Lower leg skin (tissue), 3 donors: ENCODE data around the gene ABCA1.
"Not testable (repeated sequence)": the region's sequence is repeated elsewhere in the genome, so short reads cannot be mapped to it uniquely, and the experiment has no call there.

Experiments used
- POLR2A ChIP-seq, 2 donors: fragments of 450-650 bp; IDR thresholded peaks; one replicate each; pipeline ENCODE4 v1.6.1; 2016 to 2017; ENCODE audit warnings: antibody characterized with exemption in 2 of 2, mild to moderate bottlenecking in 1 of 2, moderate library complexity in 1 of 2
- TF ChIP-seq, protein P1 (sequence below), 3 donors: fragments of 450-650 bp; IDR thresholded peaks; one replicate each; pipeline ENCODE4 v1.5.1; 2016; ENCODE audit warnings: antibody characterized with exemption in 3 of 3, mild to moderate bottlenecking in 3 of 3, moderate library complexity in 2 of 3

GRCh38 chr9:104935501-104935810 lies 7.5 kb upstream of the ABCA1 start:
- TF ChIP-seq, protein P1, sequence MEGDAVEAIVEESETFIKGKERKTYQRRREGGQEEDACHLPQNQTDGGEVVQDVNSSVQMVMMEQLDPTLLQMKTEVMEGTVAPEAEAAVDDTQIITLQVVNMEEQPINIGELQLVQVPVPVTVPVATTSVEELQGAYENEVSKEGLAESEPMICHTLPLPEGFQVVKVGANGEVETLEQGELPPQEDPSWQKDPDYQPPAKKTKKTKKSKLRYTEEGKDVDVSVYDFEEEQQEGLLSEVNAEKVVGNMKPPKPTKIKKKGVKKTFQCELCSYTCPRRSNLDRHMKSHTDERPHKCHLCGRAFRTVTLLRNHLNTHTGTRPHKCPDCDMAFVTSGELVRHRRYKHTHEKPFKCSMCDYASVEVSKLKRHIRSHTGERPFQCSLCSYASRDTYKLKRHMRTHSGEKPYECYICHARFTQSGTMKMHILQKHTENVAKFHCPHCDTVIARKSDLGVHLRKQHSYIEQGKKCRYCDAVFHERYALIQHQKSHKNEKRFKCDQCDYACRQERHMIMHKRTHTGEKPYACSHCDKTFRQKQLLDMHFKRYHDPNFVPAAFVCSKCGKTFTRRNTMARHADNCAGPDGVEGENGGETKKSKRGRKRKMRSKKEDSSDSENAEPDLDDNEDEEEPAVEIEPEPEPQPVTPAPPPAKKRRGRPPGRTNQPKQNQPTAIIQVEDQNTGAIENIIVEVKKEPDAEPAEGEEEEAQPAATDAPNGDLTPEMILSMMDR (IDR thresholded peaks at IDR 0.05) = not testable (repeated sequence)
- TF ChIP-seq POLR2A (IDR thresholded peaks at IDR 0.05) = not testable (repeated sequence)
